ENCODE results near the gene WDR44. TPM values are rescaled to one million over a fixed set of nuclear protein-coding genes. Genes with fewer than 3 reads are reported as not detected.
"Not testable (repeated sequence)": the region's sequence is repeated elsewhere in the genome, so short reads cannot be mapped to it uniquely, and the experiment has no call there.

WDR44 gene, protein sequence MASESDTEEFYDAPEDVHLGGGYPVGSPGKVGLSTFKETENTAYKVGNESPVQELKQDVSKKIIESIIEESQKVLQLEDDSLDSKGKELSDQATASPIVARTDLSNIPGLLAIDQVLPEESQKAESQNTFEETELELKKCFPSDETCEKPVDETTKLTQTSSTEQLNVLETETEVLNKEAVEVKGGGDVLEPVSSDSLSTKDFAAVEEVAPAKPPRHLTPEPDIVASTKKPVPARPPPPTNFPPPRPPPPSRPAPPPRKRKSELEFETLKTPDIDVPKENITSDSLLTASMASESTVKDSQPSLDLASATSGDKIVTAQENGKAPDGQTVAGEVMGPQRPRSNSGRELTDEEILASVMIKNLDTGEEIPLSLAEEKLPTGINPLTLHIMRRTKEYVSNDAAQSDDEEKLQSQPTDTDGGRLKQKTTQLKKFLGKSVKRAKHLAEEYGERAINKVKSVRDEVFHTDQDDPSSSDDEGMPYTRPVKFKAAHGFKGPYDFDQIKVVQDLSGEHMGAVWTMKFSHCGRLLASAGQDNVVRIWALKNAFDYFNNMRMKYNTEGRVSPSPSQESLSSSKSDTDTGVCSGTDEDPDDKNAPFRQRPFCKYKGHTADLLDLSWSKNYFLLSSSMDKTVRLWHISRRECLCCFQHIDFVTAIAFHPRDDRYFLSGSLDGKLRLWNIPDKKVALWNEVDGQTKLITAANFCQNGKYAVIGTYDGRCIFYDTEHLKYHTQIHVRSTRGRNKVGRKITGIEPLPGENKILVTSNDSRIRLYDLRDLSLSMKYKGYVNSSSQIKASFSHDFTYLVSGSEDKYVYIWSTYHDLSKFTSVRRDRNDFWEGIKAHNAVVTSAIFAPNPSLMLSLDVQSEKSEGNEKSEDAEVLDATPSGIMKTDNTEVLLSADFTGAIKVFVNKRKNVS
- total RNA-seq (2021; fragmentation: NEBNext Ultra II Directional; extraction: Animal tissue kit (Norgen Biotek cat#: 25700)), result 10 to 100 TPM; 20.4 to 25.8 (median 22.6) TPM
- long read RNA-seq, full-length matches to known transcripts, result 13 of 19 reads
- long read RNA-seq, partial matches to known transcripts, result 4 of 19 reads
- long read RNA-seq, other reads (novel, unspliced or antisense), result 2 of 19 reads

DNA sequence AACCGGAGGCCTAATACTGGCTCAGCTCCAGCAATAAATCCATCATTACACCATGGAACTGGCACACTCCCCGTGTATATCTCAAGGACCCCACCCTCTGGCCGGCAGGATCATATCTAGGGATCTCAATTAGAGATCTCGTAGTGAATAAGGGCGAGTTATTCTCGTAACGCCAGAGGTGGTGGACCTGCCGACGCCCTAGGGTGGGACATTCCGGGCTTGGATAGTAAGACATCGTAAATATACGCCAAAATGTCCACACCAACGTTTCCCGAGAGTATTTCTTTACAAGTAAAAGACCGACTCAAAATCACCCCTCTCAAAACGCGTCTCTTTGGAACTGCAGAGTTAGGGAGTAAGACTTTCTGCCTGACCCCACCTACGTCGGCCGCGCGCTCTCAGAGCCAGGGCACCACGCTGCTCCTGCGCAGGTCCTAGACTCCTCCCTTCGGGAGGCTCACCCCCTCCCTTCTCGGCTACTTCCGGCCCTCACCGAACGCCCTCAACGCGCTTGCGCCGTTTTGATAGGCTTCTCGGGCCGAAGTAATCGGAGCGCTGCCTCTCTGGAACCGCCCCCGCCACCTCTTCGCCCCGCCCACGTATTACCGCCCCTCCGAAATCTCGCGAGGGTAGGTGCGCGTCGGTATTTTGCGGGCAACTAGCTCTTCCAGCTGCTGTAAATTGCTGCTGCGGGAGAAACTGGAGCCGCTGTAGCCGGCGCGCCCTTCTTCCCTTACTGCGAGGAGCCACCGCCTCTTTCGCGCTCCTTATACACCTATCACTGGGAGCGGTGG, at the start of gene WDR44:
Gene WDR44, plus strand, starts transcription at position 643 of the 794 bp plus-strand sequence. CDS start 398 bp downstream, outside the sequence.
- Mint-ChIP-seq H3K9me3 (no peaks in the 10 kb centered on the region), H3K27ac (peak within 1 kb of the TSS; percentile 94), H3K4me1 (ENCODE audit: low read depth) (peaks cover 26% of the 10 kb centered on the region), H3K4me3 (peak within 1 kb of the TSS; percentile 98), H3K36me3 (ENCODE audit: low read depth) (no peaks in the 10 kb centered on the region), H3K27me3 (ENCODE audit: insufficient read depth) (no peaks in the 10 kb centered on the region)
- TF ChIP-seq, protein P1, sequence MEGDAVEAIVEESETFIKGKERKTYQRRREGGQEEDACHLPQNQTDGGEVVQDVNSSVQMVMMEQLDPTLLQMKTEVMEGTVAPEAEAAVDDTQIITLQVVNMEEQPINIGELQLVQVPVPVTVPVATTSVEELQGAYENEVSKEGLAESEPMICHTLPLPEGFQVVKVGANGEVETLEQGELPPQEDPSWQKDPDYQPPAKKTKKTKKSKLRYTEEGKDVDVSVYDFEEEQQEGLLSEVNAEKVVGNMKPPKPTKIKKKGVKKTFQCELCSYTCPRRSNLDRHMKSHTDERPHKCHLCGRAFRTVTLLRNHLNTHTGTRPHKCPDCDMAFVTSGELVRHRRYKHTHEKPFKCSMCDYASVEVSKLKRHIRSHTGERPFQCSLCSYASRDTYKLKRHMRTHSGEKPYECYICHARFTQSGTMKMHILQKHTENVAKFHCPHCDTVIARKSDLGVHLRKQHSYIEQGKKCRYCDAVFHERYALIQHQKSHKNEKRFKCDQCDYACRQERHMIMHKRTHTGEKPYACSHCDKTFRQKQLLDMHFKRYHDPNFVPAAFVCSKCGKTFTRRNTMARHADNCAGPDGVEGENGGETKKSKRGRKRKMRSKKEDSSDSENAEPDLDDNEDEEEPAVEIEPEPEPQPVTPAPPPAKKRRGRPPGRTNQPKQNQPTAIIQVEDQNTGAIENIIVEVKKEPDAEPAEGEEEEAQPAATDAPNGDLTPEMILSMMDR (IDR thresholded peaks at IDR 0.05), result no peak
- DNase-seq, result peak; percentile 90

DNA sequence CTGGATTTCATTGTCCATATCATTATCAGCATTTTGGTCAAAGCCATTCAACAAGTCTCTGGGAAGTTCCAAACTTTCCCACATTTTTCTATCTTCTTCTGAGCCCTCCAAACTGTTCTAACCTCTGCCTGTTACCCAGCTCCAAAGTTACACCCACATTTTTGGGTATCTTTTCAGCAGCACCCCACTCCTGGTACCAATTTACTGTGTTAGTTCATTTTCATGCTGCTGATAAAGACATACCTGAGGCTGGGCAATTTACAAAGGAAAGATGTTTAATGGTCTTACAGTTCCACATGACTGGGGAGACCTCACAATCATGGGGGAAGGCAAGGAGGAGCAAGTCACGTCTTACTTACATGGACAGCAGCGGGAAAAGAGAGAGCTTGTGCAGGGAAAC, 40.1 kb upstream of the WDR44 start:
- not testable (repeated sequence) for H3K4me3 Mint-ChIP-seq; DNase-seq; H3K27me3 Mint-ChIP-seq (ENCODE audit: insufficient read depth); H3K36me3 Mint-ChIP-seq (ENCODE audit: low read depth); H3K4me1 Mint-ChIP-seq (ENCODE audit: low read depth); H3K27ac Mint-ChIP-seq
- peaks cover 15% of the 10 kb centered on the region for H3K9me3 Mint-ChIP-seq

DNA sequence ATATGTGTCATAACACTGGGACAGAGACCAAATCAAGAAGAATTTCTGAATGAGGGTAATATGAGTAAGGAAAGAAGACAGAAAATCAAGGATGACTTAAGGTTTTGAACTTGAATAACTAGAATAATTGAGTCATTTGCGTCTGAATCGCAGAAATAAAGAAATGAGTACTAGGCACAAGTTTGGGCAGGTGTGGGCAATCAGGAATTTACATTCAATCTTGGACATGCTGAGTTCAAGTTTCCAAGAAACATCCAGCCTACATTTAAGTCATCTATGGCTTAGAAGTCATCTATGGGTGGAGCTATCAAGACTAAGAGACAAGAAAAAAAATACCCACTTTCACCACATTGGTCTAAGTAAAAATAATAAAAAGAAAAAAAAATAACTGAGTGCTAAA, 30.4 kb upstream of the WDR44 start:
- DNase-seq, result no peak
- Mint-ChIP-seq H3K27me3 (ENCODE audit: insufficient read depth) (no peaks in the 10 kb centered on the region; the same call in 1 of the 2 replicates), H3K4me3 (no peak overlapping the region), H3K4me1 (ENCODE audit: low read depth) (no peaks in the 10 kb centered on the region), H3K27ac (no peak overlapping the region), H3K36me3 (ENCODE audit: low read depth) (no peaks in the 10 kb centered on the region), H3K9me3 (no peaks in the 10 kb centered on the region)
- TF ChIP-seq, protein P1 (IDR thresholded peaks at IDR 0.05), result no peak

DNA sequence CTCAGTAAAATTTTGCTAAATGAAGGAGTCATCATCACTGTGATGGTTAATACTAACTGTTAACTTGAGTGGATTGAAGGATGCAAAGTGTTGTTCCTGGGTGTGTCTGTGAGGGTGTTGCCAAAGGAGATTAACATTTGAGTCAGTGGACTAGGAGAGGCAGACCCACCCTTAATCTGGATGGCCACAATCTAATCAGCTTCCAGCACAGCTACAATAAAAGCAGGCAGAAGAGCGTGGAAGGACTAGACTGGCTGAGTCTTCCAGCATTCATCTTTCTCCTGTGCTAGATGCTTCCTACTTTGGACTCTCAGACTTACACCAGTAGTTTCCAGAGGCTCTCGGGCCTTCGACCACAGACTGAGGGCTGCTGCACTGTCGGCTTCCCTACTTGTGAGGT, 21.3 kb upstream of the WDR44 start:
- Mint-ChIP-seq H3K27me3 (ENCODE audit: insufficient read depth) (peaks cover 2% of the 10 kb centered on the region), H3K4me3 (no peak overlapping the region), H3K9me3 (no peaks in the 10 kb centered on the region), H3K27ac (no peak overlapping the region), H3K4me1 (ENCODE audit: low read depth) (no peaks in the 10 kb centered on the region), H3K36me3 (ENCODE audit: low read depth) (no peaks in the 10 kb centered on the region)
- TF ChIP-seq, protein P1 (IDR thresholded peaks at IDR 0.05), result no peak
- no peak for DNase-seq

DNA sequence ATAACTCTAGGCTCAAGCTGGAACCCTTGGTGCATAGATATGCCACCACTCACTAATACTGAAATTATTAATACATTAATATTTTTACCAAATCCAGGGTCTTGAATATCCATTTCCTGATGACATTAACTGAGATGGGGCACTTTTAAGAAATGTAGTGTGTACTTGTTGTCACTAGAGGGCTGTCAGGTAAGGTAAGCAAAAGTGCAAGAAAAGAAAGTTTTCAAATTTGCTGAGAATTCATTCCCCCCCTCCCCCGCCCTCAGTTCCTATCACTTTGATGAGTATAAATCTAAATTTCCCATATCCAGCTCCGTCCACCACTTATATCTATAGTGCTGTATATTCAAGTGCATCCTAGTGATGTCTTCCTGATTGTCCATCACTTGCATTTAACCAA, 20.5 kb upstream of the WDR44 start:
- no peaks in the 10 kb centered on the region for H3K4me1 Mint-ChIP-seq (ENCODE audit: low read depth)
- H3K36me3 Mint-ChIP-seq (ENCODE audit: low read depth), result no peaks in the 10 kb centered on the region
- TF ChIP-seq, protein P1 (IDR thresholded peaks at IDR 0.05), result peak; percentile 46
- H3K4me3 Mint-ChIP-seq, result no peak overlapping the region
- H3K9me3 Mint-ChIP-seq, result no peaks in the 10 kb centered on the region
- peaks cover 2% of the 10 kb centered on the region for H3K27me3 Mint-ChIP-seq (ENCODE audit: insufficient read depth)
- DNase-seq, result no peak
- no peak overlapping the region for H3K27ac Mint-ChIP-seq

Data from HFFc6 (cell line).